HG03045 (cell line): Measurements from ENCODE around the gene NME8.

ENCODE experiments used
- ATAC-seq: cut with Tn5 transposase; IDR thresholded peaks from one replicate; pipeline ENCODE4 v1.9.1; 2021; ENCODE audit warnings: mild to moderate bottlenecking, moderate library complexity; ENCODE audit not compliant: unreplicated experiment

Gene NME8

GRCh38 chr7:37899712-37900247 lies 51.4 kb downstream of the NME8 start:
- ATAC-seq: no peak

- no peak for ATAC-seq
Measured at GRCh38 chr7:37901236-37901827, 52.9 kb downstream of the NME8 start.

- no peak for ATAC-seq
Measured at GRCh38 chr7:37901890-37902524, 53.6 kb downstream of the NME8 start.

DNA sequence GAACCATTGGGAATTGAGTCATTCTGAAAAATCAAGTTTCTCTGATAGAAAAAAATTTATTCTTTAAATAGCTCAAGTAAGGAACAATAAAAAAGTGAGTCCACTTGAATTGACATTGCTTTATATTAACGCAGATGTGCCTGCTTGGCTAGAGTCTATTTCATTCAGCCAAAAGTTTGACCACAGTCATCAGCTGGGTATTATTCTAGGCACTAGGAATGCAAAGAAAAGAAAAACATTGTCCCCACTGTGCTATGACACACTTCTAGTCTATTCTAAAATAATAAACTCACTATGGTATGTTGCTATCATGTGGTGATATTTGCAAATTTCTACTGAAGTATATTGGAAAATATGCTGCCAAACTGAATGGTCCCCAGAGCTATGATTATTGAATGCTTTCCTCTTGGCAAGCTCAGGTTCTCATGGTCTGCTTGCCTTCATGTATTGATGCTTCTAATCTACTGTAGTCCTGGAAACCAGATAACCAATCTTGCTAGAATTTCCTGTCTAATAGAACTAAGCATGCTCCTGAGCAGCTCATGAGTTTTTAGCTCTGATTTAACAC lies 59.9 kb downstream of the NME8 start:
- ATAC-seq: no peak

GRCh38 chr7:37912756-37913155 lies 64.4 kb downstream of the NME8 start:
- no peak for ATAC-seq

GRCh38 chr7:37915438-37915837 lies 67.0 kb downstream of the NME8 start:
- ATAC-seq: no peak

DNA sequence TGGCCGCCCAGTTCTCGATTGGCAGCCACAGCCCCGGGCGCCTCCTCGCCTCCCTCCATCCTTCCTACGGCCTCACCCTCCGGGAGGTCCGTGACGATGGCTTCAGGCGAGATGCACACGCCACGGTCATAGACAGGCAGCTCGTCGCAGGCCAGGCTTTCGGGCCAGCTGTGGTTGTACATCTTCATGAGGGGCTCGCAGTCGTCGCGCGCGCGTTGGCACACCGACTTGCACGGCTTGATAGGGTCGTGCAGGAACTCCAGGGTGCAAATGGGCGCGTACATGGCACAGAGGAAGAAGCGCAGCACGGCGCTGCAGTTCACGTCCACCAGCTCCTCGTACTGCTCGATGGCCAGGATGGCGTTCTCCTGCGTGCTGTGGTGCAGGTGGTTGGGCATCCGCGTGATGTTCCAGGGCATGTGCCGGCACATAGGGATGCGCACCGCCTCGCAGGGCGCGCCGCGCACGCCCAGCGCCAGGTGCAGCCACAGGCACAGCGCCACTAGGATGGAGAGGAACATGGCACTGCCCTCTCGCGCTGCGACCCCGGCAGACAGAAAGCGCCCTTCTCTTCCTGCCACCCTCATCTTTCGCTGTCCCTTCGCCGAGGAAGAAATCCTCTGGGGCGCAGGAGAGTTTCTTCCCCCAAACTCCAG lies 67.7 kb downstream of the NME8 start:
- no peak for ATAC-seq

GRCh38 chr7:37916673-37917660 lies 68.6 kb downstream of the NME8 start, which contains the start of gene SFRP4:
Gene SFRP4, minus strand, starts transcription at chr7:37916817. Its CDS starts 280 bp downstream, at chr7:37916537.
- no peak for ATAC-seq

GRCh38 chr7:37918526-37918925 lies 70.1 kb downstream of the NME8 start:
- no peak for ATAC-seq

- ATAC-seq: peak; percentile 46
Measured at GRCh38 chr7:37920305-37920848, 72.0 kb downstream of the NME8 start, which contains the start of gene EPDR1. Gene EPDR1, plus strand, starts transcription at chr7:37920640. Its CDS starts 300 bp downstream, at chr7:37920940.

- ATAC-seq: peak; percentile 40
Measured at GRCh38 chr7:37920849-37921805, 72.7 kb downstream of the NME8 start.

DNA sequence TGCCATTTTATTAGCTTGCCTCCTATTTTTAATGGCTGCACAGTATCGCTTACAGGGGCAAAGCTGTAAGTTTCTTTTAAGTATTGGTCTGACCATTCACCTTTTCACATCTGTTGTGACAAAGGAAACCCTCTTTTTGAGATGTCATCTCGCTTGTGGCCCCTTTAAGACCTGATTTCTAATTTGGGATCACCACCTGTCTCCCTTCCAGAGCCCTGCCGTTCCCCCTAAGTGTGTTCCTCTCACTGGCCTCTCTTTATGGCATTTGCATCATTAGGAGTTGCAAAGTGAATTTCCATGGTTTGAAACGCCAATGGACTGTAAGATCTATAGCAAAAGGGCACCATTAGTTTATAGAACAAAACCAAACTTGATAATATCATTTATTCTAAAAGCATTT lies 73.5 kb downstream of the NME8 start:
- no peak for ATAC-seq

DNA sequence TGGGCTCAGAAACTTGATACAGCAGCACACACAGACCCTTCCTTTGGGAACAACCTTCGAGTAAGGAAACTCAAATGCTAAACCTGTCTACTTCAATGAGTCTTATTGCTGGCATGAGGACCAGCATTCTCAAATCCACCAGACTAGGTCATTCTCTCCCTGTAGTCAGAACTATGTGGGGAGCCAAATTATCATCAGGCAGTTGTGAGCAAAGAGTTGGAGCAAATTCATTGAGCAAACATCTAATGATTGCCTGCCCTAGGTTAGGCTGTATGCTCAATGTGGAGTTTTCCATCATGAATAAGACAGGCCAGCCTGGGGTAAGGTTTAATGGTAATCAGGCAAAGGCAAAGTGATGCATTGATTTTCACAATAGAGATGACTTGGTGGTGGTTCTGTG lies 75.6 kb downstream of the NME8 start:
- no peak for ATAC-seq

DNA sequence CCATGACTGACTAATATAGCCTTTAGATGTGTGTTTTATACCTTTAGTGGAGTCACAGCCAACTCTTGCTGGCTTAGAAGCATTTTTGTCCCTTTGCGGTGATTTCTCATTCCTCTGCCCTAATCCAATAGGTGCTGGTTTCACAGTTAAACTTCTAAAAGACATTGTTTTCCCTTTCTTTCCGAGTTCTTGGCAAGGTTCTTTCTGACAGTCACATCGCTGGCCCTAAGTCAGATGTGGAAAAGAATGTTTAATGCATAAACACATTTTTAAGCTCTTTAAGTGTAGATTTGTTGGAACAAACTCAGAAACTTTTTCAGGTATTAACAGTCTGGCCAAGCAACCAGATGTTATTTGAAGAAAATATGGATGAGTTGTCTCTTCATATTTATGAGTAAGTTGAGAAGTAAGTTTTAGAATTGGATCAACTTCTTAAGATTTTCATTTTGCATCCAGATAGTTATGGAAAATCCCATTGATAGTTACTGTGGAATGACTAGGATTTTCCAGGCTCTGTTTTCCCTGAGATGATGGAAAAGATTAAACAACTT lies 76.2 kb downstream of the NME8 start:
- no peak for ATAC-seq

DNA sequence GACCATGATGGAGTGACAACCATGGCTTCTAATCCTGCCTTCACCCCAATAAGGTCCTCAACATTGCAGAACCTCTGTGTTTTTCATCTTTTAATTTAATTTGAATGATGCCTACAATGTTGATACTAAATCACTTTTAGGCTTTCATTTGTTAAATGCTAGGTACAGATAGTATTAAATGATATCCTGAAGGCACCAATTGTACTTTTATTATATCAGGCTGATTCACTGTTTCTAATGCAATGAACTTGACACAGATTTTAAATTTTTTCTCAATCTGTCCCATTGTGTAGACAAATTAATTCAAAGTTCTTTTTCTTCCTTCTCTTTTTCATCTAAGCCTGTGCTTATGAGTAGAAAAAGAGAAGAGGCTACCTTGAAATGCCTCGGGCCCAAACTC lies 77.2 kb downstream of the NME8 start:
- ATAC-seq: no peak

DNA sequence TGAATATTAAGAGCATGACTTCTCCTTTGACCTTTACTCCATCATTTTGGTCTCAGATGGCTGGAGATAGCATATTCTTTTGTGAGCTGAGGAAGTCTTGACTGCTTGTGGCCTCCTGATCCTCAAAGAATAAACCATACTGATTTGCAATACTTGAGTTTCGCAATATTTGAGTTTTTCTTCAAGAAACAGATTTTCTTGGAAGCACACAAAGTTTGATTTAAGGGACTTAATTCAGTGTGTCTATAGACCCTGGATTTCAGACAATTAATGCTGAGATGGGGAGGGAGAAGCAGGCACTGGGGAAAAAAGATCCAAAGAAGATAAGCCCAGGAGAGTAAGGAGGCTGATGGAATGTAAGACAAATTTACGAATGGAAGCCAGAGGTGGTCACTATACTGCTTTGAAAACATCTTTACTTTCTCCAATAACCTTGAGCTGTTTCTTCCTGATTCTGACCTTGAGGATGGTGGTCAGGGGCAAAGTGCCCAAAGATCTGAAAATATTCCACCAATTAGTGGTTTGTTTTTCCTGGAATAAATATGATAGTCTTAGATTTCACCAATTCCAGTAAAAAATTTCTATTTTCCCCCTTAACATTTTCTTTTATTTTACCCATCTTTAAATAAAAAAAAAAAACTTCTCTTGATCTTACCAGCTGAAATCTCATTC lies 79.5 kb downstream of the NME8 start:
- ATAC-seq: no peak

DNA sequence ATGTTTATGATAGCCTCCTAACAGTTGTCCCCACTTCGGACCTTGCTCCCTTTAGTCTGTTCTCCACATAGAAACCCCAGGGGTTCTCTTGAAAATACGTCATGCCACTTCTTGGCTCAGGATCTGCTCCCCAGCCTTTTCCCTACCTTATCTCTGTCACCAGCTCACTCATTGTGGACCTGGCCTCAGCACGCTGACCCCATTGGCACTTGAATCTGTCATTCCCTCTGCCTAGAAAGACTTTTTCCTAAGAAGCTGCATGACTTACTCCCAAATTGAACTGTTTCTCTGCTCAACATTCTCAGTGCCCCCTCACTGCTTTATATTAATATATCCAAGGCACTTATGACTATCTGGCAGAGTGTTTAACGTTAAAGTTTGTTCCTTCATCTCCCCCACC lies 80.5 kb downstream of the NME8 start:
- no peak for ATAC-seq
